Tibial nerve (tissue), 3 donors: ENCODE data around the gene ZNF100.

Experiments used
- POLR2A ChIP-seq, 2 donors: fragments of 450-650 bp; IDR thresholded peaks; one replicate each; pipeline ENCODE4 v1.6.1; 2017; ENCODE audit warnings: antibody characterized with exemption in 2 of 2, mild to moderate bottlenecking in 2 of 2, moderate library complexity in 2 of 2
- TF ChIP-seq, protein P1 (sequence below), 5 experiments: fragments of 200-600 bp in 3 of 5; fragments of 450-650 bp in 2 of 5; sonication (generic) in 3 of 5; IDR thresholded peaks; one replicate each; pipeline ENCODE4 v1.5.1; 2016 to 2019; ENCODE audit warnings: antibody characterized with exemption in 5 of 5, mild to moderate bottlenecking in 3 of 5, moderate library complexity in 2 of 5

- TF ChIP-seq, protein P1, sequence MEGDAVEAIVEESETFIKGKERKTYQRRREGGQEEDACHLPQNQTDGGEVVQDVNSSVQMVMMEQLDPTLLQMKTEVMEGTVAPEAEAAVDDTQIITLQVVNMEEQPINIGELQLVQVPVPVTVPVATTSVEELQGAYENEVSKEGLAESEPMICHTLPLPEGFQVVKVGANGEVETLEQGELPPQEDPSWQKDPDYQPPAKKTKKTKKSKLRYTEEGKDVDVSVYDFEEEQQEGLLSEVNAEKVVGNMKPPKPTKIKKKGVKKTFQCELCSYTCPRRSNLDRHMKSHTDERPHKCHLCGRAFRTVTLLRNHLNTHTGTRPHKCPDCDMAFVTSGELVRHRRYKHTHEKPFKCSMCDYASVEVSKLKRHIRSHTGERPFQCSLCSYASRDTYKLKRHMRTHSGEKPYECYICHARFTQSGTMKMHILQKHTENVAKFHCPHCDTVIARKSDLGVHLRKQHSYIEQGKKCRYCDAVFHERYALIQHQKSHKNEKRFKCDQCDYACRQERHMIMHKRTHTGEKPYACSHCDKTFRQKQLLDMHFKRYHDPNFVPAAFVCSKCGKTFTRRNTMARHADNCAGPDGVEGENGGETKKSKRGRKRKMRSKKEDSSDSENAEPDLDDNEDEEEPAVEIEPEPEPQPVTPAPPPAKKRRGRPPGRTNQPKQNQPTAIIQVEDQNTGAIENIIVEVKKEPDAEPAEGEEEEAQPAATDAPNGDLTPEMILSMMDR (IDR thresholded peaks at IDR 0.05): no peak
- TF ChIP-seq POLR2A (IDR thresholded peaks at IDR 0.05): no peak
Observed at GRCh38 chr19:21709464-21709863, 57.9 kb downstream of the ZNF100 start.
